Measurements from ENCODE around the gene CFAP57.
A peak's percentile ranks its signal among the peaks of the same experiment; 100 is the strongest.

The CFAP57 gene

GRCh38 chr1:43229826-43230780, 58.0 kb downstream of the CFAP57 start:
- no peak for DNase-seq

GRCh38 chr1:43232074-43232473, 59.9 kb downstream of the CFAP57 start:
- DNase-seq = no peak

GRCh38 chr1:43232482-43232881, 60.4 kb downstream of the CFAP57 start:
- no peak for DNase-seq

- DNase-seq = no peak
These were observed 61.5 kb downstream of the CFAP57 start for GRCh38 chr1:43233631-43234030.

GRCh38 chr1:43234267-43234666, 62.1 kb downstream of the CFAP57 start:
- DNase-seq = no peak

GRCh38 chr1:43235040-43235439, 62.9 kb downstream of the CFAP57 start:
- DNase-seq = no peak

GRCh38 chr1:43235451-43236121, 63.5 kb downstream of the CFAP57 start:
- DNase-seq = no peak

GRCh38 chr1:43237121-43237520, 65.0 kb downstream of the CFAP57 start:
- no peak for DNase-seq

GRCh38 chr1:43238085-43238484, 66.0 kb downstream of the CFAP57 start:
- peak; percentile 9 for DNase-seq

GRCh38 chr1:43238991-43239469, 66.9 kb downstream of the CFAP57 start:
- no peak for DNase-seq

- DNase-seq = no peak
These were observed 67.4 kb downstream of the CFAP57 start for GRCh38 chr1:43239484-43239883.

- no peak for DNase-seq
These were observed 69.3 kb downstream of the CFAP57 start for GRCh38 chr1:43241413-43241836.

GRCh38 chr1:43243299-43243698, 71.2 kb downstream of the CFAP57 start:
- no peak for DNase-seq

GRCh38 chr1:43246466-43247213, 74.5 kb downstream of the CFAP57 start:
- no peak for DNase-seq

- no peak for DNase-seq
These were observed 75.3 kb downstream of the CFAP57 start for GRCh38 chr1:43247256-43247921.

GRCh38 chr1:43250351-43250761, 78.2 kb downstream of the CFAP57 start:
- DNase-seq = no peak

GRCh38 chr1:43251024-43251423, 78.9 kb downstream of the CFAP57 start:
- no peak for DNase-seq

GRCh38 chr1:43252225-43252624, 80.1 kb downstream of the CFAP57 start:
- no peak for DNase-seq

GRCh38 chr1:43253173-43253572, 81.0 kb downstream of the CFAP57 start:
- no peak for DNase-seq

- DNase-seq = no peak
These were observed 81.7 kb downstream of the CFAP57 start for GRCh38 chr1:43253876-43254275.

GRCh38 chr1:43255438-43256210, 83.5 kb downstream of the CFAP57 start:
- no peak for DNase-seq
